NCI-H1694 treated with DMSO at 0.1 percent for 48 hours (cell line): Measurements from ENCODE around the gene ZNF618.

ENCODE experiments used
- DNase-seq: peaks from one replicate; lab custom pipeline; 2025; lab: John Stamatoyannopoulos, UW

Gene ZNF618

GRCh38 chr9:113934167-113934828, 58.2 kb downstream of the ZNF618 start:
- DNase-seq, result no peak

- no peak for DNase-seq
Observed at GRCh38 chr9:113934829-113935676, 58.9 kb downstream of the ZNF618 start.

- no peak for DNase-seq
Observed at GRCh38 chr9:113935677-113936380, 59.7 kb downstream of the ZNF618 start.

- no peak for DNase-seq
Observed at GRCh38 chr9:113940077-113940476, 64.0 kb downstream of the ZNF618 start.

- no peak for DNase-seq
Observed at GRCh38 chr9:113941056-113941455, 64.9 kb downstream of the ZNF618 start.

- no peak for DNase-seq
Observed at GRCh38 chr9:113941526-113941925, 65.4 kb downstream of the ZNF618 start.

- DNase-seq, result no peak
Observed at GRCh38 chr9:113943112-113944009, 67.3 kb downstream of the ZNF618 start.

GRCh38 chr9:113945784-113946183, 69.7 kb downstream of the ZNF618 start:
- DNase-seq, result no peak

- no peak for DNase-seq
Observed at GRCh38 chr9:113946496-113947115, 70.5 kb downstream of the ZNF618 start.

- DNase-seq, result no peak
Observed at GRCh38 chr9:113947941-113948340, 71.8 kb downstream of the ZNF618 start.

GRCh38 chr9:113948891-113949570, 72.9 kb downstream of the ZNF618 start:
- DNase-seq, result no peak

- DNase-seq, result no peak
Observed at GRCh38 chr9:113949571-113950078, 73.5 kb downstream of the ZNF618 start.

- DNase-seq, result no peak
Observed at GRCh38 chr9:113950195-113951031, 74.3 kb downstream of the ZNF618 start.

- no peak for DNase-seq
Observed at GRCh38 chr9:113951032-113951372, 74.9 kb downstream of the ZNF618 start.

- no peak for DNase-seq
Observed at GRCh38 chr9:113952676-113953075, 76.6 kb downstream of the ZNF618 start.

GRCh38 chr9:113953531-113953930, 77.4 kb downstream of the ZNF618 start:
- no peak for DNase-seq

- DNase-seq, result no peak
Observed at GRCh38 chr9:113954591-113954990, 78.5 kb downstream of the ZNF618 start.

GRCh38 chr9:113955076-113955752, 79.1 kb downstream of the ZNF618 start:
- DNase-seq, result no peak

GRCh38 chr9:113956901-113957300, 80.8 kb downstream of the ZNF618 start:
- no peak for DNase-seq
